ENCODE results near the gene IRX5.

Gene IRX5

GRCh38 chr16:54930005-54930868, at the start of gene IRX5:
IRX5 (plus strand) TSS chr16:54930865; CDS start chr16:54931199, 334 bp downstream.
- no peak for DNase-seq (ENCODE audit: low read depth)

- no peak for DNase-seq (ENCODE audit: low read depth)
Observed at GRCh38 chr16:54882556-54882955, 48.1 kb upstream of the IRX5 start.

GRCh38 chr16:54883358-54883757, 47.3 kb upstream of the IRX5 start:
- no peak for DNase-seq (ENCODE audit: low read depth)

GRCh38 chr16:54886078-54886477, 44.6 kb upstream of the IRX5 start:
- no peak for DNase-seq (ENCODE audit: low read depth)

- no peak for DNase-seq (ENCODE audit: low read depth)
Observed at GRCh38 chr16:54890381-54890780, 40.3 kb upstream of the IRX5 start.

DNA sequence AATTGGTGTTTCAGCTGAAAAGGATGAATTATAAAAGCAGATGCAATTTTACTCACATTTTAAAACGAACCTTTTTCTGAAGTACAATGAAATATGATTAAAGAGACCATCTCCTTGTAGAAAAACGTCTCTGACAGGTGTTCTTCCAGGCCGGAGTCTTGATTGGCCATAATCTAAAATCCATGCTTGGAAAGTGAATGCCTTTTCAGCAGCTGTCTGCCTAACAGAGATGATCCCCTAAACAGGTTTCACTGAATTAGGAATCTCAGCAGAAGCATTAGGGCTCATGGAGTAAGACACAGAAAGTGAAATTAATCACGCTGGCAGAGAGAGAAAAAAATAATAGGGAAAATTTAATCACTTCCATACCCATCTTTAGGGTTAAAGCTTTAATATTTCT, 39.3 kb upstream of the IRX5 start:
- DNase-seq (ENCODE audit: low read depth): no peak

GRCh38 chr16:54892981-54893380, 37.7 kb upstream of the IRX5 start:
- DNase-seq (ENCODE audit: low read depth): no peak

GRCh38 chr16:54897930-54898329, 32.7 kb upstream of the IRX5 start:
- DNase-seq (ENCODE audit: low read depth): no peak

DNA sequence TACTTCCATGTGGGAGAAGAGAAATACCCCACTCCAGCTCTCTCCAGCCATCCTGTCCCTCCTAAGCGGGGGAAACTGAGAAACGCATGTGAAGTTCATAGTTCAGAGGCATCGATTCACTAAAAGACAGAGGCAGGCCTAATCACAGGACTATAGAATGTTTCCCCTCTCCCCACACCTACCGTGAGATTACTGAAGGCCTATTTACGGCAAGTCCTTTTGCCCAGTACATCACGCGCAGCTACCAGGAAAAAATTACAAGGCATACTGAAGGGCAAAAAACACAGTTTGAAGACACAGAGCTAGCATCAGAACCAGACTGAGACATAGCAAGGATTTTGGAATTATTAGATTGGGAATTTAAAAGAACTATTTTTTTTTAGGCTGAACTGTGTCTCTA, 29.1 kb upstream of the IRX5 start:
- no peak for DNase-seq (ENCODE audit: low read depth)

GRCh38 chr16:54903047-54903446, 27.6 kb upstream of the IRX5 start:
- no peak for DNase-seq (ENCODE audit: low read depth)

DNA sequence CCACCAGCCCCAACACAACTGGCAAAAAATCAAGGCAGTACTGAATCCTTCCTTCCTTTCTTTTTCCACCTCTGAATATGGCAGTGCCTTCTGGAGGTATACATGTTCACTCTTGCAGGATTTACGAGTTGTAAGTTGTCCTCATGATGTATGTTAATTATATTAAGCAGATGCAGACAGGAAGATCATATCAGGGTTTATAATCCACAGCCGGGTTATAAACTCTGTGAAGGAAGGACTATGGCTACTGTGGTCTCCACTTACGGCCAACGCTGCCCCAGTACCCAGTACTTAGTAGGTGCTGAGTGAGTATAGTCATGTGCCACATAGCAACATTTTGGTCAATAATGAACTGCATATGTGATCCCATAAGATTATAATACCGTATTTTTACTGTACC, 19.6 kb upstream of the IRX5 start:
- DNase-seq (ENCODE audit: low read depth): no peak

DNA sequence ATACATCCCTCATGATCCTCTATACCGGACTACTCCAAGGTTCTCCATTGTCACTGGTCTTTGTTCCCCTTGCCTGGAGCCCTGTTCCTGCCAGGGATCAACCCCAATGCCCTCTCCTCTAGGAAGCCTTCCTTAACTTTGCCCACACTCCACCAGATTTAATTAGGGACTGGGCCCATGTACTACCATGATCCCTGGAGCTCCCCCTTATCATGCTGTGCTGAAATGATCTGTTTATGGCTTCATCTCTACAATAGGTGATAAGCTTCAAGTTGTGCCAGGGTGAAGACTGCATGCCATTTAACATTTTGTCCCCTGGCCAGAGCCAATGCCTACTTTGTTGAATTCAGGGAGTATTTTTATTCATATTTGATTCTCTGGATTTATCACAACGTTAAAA, 17.9 kb upstream of the IRX5 start:
- DNase-seq (ENCODE audit: low read depth): no peak

DNA sequence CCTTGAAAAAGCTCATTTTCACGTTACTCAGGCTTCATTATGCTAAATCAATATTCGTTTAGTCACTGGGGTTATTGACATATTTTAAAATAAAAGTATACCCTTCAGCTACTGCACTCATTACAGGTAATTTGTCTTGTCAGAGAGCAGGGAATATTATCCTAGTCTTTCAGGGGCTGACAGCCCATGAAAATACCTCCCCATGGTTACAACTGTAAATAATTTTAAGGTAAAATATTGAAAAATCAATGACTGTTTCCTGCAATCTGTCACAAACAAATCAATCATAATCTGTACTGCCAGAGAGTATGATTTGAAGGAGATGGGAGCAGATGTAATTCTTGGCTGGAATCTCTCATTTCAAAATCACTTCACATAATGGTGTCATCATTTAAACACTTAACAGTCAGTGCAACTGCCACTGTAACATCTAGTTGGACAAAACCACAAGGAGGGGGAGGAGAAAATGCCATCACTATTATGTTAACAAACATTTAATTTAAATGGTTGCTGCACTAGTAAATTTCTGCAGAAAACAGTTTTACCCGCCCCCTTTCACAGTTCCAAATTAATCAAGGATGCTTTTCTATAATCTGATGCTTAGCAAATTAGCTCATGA, 9.3 kb upstream of the IRX5 start:
- DNase-seq (ENCODE audit: low read depth): no peak

- DNase-seq (ENCODE audit: low read depth): no peak
Observed at GRCh38 chr16:54923055-54923473, 7.6 kb upstream of the IRX5 start.

GRCh38 chr16:54923988-54924387, 6.7 kb upstream of the IRX5 start:
- no peak for DNase-seq (ENCODE audit: low read depth)

DNA sequence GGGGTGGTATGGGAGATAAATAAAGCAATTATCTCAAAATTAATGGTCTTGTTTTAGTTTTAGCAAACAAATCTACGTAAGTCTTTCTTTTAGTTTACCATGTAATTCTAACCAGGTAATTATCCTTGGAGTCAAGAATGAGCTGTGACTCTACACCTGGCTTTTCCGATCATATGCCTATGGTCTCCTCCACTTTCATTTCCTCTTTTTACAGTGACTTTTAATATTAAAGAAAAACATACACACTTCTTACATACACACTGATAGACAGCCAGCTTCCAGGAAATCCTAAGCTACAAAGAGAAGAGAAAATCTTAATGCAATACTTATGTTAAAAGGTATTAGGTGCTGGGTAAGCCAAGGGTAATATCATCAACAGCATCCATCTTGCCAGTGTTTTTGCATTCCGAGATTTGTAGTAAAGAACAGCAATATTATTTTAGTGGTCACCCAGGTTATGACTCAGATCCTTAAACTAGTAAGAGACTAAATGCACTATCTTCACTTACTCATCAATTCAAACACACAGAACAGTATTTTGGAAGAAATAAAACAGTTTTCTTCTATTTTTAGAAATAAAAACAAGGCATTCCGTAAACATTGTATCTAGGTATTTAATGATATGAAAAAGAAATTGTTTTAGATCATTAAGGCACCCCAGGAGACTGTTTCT, 4.4 kb upstream of the IRX5 start:
- no peak for DNase-seq (ENCODE audit: low read depth)

DNA sequence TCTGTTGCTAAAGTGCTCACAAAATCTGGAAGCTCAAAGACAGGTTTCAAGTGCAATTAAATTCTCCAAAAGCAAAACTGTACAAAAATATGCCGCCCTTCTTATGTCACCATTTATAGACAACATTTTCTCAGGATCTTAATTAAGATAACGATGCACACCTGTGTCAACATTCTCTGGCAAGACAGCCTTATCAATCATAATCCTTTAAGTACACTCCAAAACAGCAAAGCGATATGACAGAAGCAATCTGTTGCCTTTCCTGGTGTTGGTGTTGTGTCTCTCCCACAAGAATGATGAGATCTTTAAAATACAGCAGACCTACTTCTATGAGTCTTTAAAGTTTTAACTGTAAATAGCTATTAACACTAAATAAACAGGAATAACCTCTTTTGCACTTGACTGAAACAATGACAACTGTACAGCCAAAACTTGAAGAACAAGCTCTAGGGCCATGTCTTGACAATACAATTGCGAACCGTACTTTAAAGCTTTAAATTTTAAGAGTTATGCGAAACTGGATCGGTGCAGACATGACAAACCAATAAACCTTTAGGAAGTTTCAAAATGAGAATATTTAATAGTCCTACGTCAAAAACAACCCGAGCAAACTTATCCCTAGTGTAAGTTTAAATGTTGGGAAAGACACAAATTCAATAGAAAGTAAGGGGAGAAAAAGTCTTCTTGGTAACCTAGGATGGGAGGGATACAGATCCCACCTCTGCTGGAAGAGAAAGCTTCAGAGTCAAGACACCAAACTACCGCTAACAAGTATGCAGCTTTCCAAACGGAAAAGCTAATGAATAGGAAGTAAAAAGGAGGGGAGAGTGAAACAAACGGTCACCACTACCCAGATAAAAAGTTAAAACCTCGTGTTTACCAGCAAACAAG, 3.3 kb upstream of the IRX5 start:
- no peak for DNase-seq (ENCODE audit: low read depth)

GRCh38 chr16:54928016-54928356, 2.7 kb upstream of the IRX5 start:
- no peak for DNase-seq (ENCODE audit: low read depth)

DNA sequence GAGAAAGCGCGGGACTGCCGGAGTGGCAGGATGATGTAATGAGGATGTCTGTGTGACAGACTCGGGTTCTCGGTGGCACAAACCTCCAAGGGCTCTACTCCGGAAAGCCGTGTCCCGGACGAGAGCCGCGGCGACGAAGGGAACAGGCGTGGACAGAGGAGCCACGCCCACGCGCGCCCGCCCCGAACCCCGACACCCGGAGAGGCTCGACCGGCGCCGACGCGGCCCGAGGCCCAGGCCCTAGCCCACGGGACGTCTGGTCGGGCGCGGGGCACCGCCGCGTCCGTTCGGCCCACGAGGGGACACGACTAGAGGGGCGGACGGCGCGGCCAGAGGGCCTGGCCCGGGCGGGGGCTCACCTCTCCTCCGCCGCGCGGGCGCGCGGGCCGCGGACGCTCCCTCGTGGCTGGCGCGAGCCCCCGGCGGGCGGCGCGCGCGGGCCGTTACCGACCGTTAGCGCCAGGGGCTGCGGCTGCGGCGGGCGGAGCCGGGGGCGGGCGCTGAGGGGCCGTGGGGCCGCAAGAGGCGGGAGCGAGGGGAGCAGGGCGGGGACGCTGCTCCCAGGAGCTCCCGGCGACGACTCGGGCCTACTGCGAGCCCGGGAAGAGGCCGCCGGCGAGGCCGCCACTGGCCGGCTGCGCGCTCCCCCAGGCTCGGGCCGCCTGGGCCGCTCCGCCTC, 2.1 kb upstream of the IRX5 start:
- DNase-seq (ENCODE audit: low read depth): no peak

DNA sequence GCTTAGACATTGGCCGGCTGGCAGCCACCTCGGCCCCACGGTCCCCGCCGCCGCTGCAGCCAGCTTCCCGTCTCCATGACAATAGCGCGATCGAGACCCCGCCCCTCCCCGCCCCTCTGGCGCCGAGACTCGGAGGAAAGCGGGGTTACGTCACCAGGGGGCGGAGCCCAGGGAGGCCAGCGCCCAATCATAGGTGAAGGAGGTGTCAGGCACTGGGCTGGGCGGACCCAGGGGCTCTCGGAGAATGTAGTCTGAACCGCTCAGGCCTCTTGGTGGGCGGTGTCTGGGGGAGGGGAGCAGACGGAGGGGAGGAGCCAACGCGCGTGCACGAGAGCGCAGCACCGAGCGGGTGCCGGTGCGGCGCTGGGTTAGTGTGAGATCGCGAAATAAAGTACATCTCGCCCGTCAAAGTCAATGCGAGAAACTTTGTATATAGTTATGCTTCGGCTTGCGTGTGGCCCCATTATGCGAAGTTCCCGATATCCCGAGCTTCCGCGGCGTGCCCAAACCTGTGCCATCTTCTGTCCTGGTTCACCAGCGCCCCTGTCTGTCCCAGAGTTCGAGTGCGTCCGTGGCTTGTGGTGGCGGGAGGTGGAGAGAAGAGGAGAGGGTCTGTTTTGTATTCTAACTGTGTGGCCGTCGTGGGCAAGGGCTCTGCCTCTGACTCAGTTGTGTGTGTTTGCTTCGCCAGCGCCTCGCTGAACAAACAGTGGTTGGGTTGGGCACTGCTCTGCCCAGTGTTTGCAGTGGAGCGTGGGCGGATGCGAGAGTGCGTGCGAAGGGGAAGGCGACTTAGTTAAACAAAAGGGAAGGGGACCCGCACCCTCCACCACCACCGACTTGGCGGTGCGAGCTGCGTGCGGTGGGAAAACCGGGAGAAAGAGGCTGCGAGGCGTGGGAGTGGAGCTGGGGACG, 1.3 kb upstream of the IRX5 start:
- peak; percentile 93 for DNase-seq (ENCODE audit: low read depth)

DNA sequence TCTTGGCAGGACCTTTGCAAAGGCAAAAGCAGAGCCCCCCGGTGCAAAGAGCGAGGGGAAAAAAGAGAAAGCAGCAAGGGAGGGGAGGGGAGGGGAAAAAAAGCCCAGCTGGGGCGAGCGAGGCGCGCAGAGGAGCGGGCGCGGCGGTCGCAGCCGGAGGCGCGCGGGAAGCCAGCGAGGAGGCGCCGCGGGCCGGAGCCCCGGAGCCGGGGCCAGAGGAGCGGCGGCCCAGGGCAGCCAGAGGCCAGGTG, 129 bp downstream of the IRX5 start:
- no peak for DNase-seq (ENCODE audit: low read depth)
